Esophagus squamous epithelium (tissue), 5 donors: ENCODE data around the gene ZBTB45. TPM values are rescaled to one million over a fixed set of nuclear protein-coding genes. Genes with fewer than 3 reads are reported as not detected.

Experiments used
- DNase-seq: peaks from one replicate; lab custom pipeline; 2025; lab: John Stamatoyannopoulos, UW
- H3K27ac ChIP-seq, 4 donors: fragments of 200-600 bp; sonication (generic); one replicate each; pipeline ENCODE4 v1.5.1; 2016 to 2019; ENCODE audit warnings: mild to moderate bottlenecking in 1 of 4
- H3K27me3 ChIP-seq, 4 donors: fragments of 200-600 bp; sonication (generic); 1 replicate in 3 of 4; 2 replicates in 1 of 4; pipeline versions ENCODE4 v1.5.1 to v1.6.0; 2017 to 2021; ENCODE audit warnings: antibody characterized with exemption in 1 of 4
- H3K36me3 ChIP-seq, 3 donors: fragments of 200-600 bp; sonication (generic); one replicate each; pipeline ENCODE4 v1.5.1; 2016 to 2019
- H3K4me1 ChIP-seq, 3 donors: fragments of 200-600 bp; sonication (generic); one replicate each; pipeline ENCODE4 v1.5.1; 2017 to 2019
- H3K4me3 ChIP-seq, 4 donors: fragments of 200-600 bp; sonication (generic); 1 replicate in 3 of 4; 2 replicates in 1 of 4; pipeline ENCODE4 v1.5.1; 2016 to 2019; ENCODE audit warnings: mild to moderate bottlenecking in 2 of 4, moderate library complexity in 1 of 4
- H3K9me3 ChIP-seq, 3 donors: fragments of 200-600 bp; sonication (generic); one replicate each; pipeline ENCODE4 v1.5.1; 2016 to 2019
- CTCF ChIP-seq, 6 experiments: fragments of 450-650 bp in 4 of 6; fragments of 200-600 bp in 2 of 6; sonication (generic) in 2 of 6; IDR thresholded peaks; one replicate each; pipeline ENCODE4 v1.5.1; 2016 to 2019; ENCODE audit warnings: antibody characterized with exemption in 6 of 6, mild to moderate bottlenecking in 4 of 6, moderate library complexity in 4 of 6
- POLR2A ChIP-seq, 4 donors: fragments of 450-650 bp; IDR thresholded peaks; one replicate each; pipeline ENCODE4 v1.6.1; 2017; ENCODE audit warnings: antibody characterized with exemption in 4 of 4, mild to moderate bottlenecking in 4 of 4, moderate library complexity in 3 of 4
- WGBS, 2 donors: methylation state at CpG; one replicate each; pipeline ENCODE4 v1.1.5; 2018; 5-methylcytosine and 5-hydroxymethylcytosine counted together
- intact Hi-C: fragments of 100-400 bp; cut with DNase I; formaldehyde crosslinking; loops from one replicate; pipeline ENCODE4 v1.15.0; 2022
- total RNA-seq, 4 donors: library from RNA; depleted of rRNA; stranded (reverse); fragments of >200 nt; gene quantifications; one replicate each; pipeline ENCODE4 v1.1.0, GENCODE V29; 2016
- donor health status: DM: yes; HTN: yes; CAD: no.

ZBTB45 gene
- total RNA-seq, 4 donors from 2014 or later: 6.9 to 11.1 (median 8.3) TPM

GRCh38 chr19:58554494-58555368, 35.1 kb upstream of the ZBTB45 start, which contains the start of gene CHMP2A:
Gene CHMP2A (minus strand): TSS chr19:58555105. CDS start chr19:58554212, 893 bp downstream.
- intact Hi-C loops: no loop called here
- Histone ChIP-seq H3K36me3 (peaks cover 19 to 58% (median 41%) of the 10 kb centered on the region in 3 donors), H3K27ac (peak within 1 kb of the TSS; percentile 90 to 100 (median 97)), H3K27me3 (no peaks in the 10 kb centered on the region), H3K4me1 (peaks cover 29 to 52% (median 33%) of the 10 kb centered on the region in 3 donors), H3K4me3 (peak within 1 kb of the TSS; percentile 55 to 79 (median 74)), H3K9me3 (no peaks in the 10 kb centered on the region)
- no peak for DNase-seq
- peak in 1 of 6 experiments; percentile 38 for TF ChIP-seq CTCF (IDR thresholded peaks at IDR 0.05)
- peak in 3 of 4 donors; percentile 71 to 75 (median 73) for TF ChIP-seq POLR2A (IDR thresholded peaks at IDR 0.05)
- 1 to 2% methylated on average over 14 to 18 of the region's 69 CpGs for WGBS, 2 donors

GRCh38 chr19:58553799-58554493, 34.3 kb upstream of the ZBTB45 start:
- no peaks in the 10 kb centered on the region for H3K27me3 ChIP-seq
- DNase-seq: no peak
- 24 to 34% methylated on average over 9 to 16 of the region's 18 CpGs for WGBS, 2 donors
- H3K4me3 ChIP-seq: peak overlapping the region; percentile 55 to 79 (median 74)
- no peaks in the 10 kb centered on the region for H3K9me3 ChIP-seq
- H3K27ac ChIP-seq: peak overlapping the region; percentile 90 to 100 (median 94)
- peaks cover 26 to 66% (median 49%) of the 10 kb centered on the region in 3 donors for H3K36me3 ChIP-seq
- intact Hi-C loops: no loop called here
- peaks cover 25 to 52% (median 32%) of the 10 kb centered on the region in 3 donors for H3K4me1 ChIP-seq
- no peak for TF ChIP-seq POLR2A (IDR thresholded peaks at IDR 0.05)
- no peak for TF ChIP-seq CTCF (IDR thresholded peaks at IDR 0.05)

GRCh38 chr19:58552655-58553054, 33.0 kb upstream of the ZBTB45 start:
- TF ChIP-seq CTCF (IDR thresholded peaks at IDR 0.05): no peak
- TF ChIP-seq POLR2A (IDR thresholded peaks at IDR 0.05): no peak
- DNase-seq: no peak
- H3K9me3 ChIP-seq: no peaks in the 10 kb centered on the region
- peaks cover 24 to 57% (median 32%) of the 10 kb centered on the region in 3 donors for H3K4me1 ChIP-seq
- peaks cover 39 to 79% (median 62%) of the 10 kb centered on the region in 3 donors for H3K36me3 ChIP-seq
- intact Hi-C loops: no loop called here
- H3K27ac ChIP-seq: no peak overlapping the region
- WGBS, 2 donors: 80 to 89% methylated on average over 2 of the region's 2 CpGs
- no peaks in the 10 kb centered on the region for H3K27me3 ChIP-seq
- no peak overlapping the region for H3K4me3 ChIP-seq

GRCh38 chr19:58551577-58552471, 32.2 kb upstream of the ZBTB45 start:
- Histone ChIP-seq H3K4me3 (no peak overlapping the region), H3K9me3 (no peaks in the 10 kb centered on the region), H3K36me3 (peaks cover 46 to 85% (median 67%) of the 10 kb centered on the region in 3 donors), H3K27ac (no peak overlapping the region), H3K27me3 (no peaks in the 10 kb centered on the region), H3K4me1 (peaks cover 23 to 57% (median 32%) of the 10 kb centered on the region in 3 donors)
- DNase-seq: no peak
- TF ChIP-seq CTCF (IDR thresholded peaks at IDR 0.05): no peak
- TF ChIP-seq POLR2A (IDR thresholded peaks at IDR 0.05): no peak
- intact Hi-C loops: no loop called here
- WGBS, 2 donors: 84 to 89% methylated on average over 12 to 13 of the region's 18 CpGs
